ENCODE results near the gene THEM5. TPM values are rescaled to one million over a fixed set of nuclear protein-coding genes. Genes with fewer than 3 reads are reported as not detected.

Gene THEM5
- not detected in 2 replicates for total RNA-seq

GRCh38 chr1:151853411-151853943 lies at the start of gene THEM5:
Gene THEM5 (minus strand): TSS chr1:151853712. CDS start chr1:151853565, 147 bp downstream.

GRCh38 chr1:151839457-151840403 lies 13.8 kb downstream of the THEM5 start, which contains the start of gene C2CD4D:
Gene C2CD4D (minus strand): TSS chr1:151839820. CDS start chr1:151838989, 831 bp downstream.

GRCh38 chr1:151831605-151832004 lies 21.9 kb downstream of the THEM5 start, which contains the start of gene RORC:
Gene RORC (minus strand): TSS chr1:151831802. CDS start chr1:151831764, 38 bp downstream.

GRCh38 chr1:151805066-151805820 lies 48.3 kb downstream of the THEM5 start, which contains the start of gene LINGO4:
Gene LINGO4 (minus strand): TSS chr1:151805419. CDS start chr1:151802704, 2,715 bp downstream.

Small RNAs within 50 kb of the gene (small RNA-seq; reads per million reads assigned to genes)
- not detected for gene RF00019

Other genes with a start within 250 kb of the THEM5 start
- 23.1 and 25.5 TPM in 2 replicates for gene SNX27, start 241.7 kb downstream of the THEM5 start, total RNA-seq
- not detected in 2 replicates for gene CELF3, start 136.9 kb downstream of the THEM5 start, total RNA-seq
- not detected in 2 replicates for gene RIIAD1, start 132.2 kb downstream of the THEM5 start, total RNA-seq
- 130 and 157 TPM in 2 replicates for gene MRPL9, start 90.2 kb downstream of the THEM5 start, total RNA-seq
- 5.7 and 14.9 TPM in 2 replicates for gene TDRKH, start 63.2 kb downstream of the THEM5 start, total RNA-seq
- not detected in 2 replicates for gene LINGO4, start 48.3 kb downstream of the THEM5 start, total RNA-seq
- gene RORC, start 21.9 kb downstream of the THEM5 start, total RNA-seq: 0.13 TPM in 1 of 2 replicates, not detected in the other
- gene C2CD4D, start 13.9 kb downstream of the THEM5 start, total RNA-seq: 0.07 TPM in 1 of 2 replicates, not detected in the other
- gene THEM4, start 55.8 kb upstream of the THEM5 start, total RNA-seq: 26.9 and 39.4 TPM in 2 replicates
- 234 and 247 TPM in 2 replicates for gene S100A10, start 140.1 kb upstream of the THEM5 start, total RNA-seq
- gene S100A11, start 183.3 kb upstream of the THEM5 start, total RNA-seq: 109 and 145 TPM in 2 replicates
- not detected in 2 replicates for gene TCHHL1, start 235.4 kb upstream of the THEM5 start, total RNA-seq

All from thoracic aorta endothelial cell (primary cell).